HCT116 (cell line): ENCODE measurements around the gene AMT. TPM values are rescaled to one million over a fixed set of nuclear protein-coding genes. Genes with fewer than 3 reads are reported as not detected.

ENCODE experiments used
- ATAC-seq: fragments of 200-7000 bp; cut with Tn5 transposase; 2 replicates; pipeline ENCODE4 v1.9.1; 2020; ENCODE audit warnings: mild to moderate bottlenecking, moderate library complexity
- BruUV-seq: library from RNA; stranded (reverse); fragments of 400-500 nt; replicated peaks from 2 replicates; lab custom pipeline; 2021; lab: Mats Ljungman, UMichigan
- CTCF ChIA-PET: fragments of 300-600 bp; sonication (Branson Sonifier 250); formaldehyde crosslinking; loops from one replicate; lab custom pipeline; 2021; ENCODE audit warnings: antibody characterized with exemption; lab: Charles Lee
- POLR2A ChIA-PET: fragments of 300-600, 350-600 bp; sonication (Branson Sonifier 250); formaldehyde crosslinking; loops from one replicate; lab custom pipeline; 2021; ENCODE audit warnings: antibody characterized with exemption; lab: Charles Lee
- RAD21 ChIA-PET, 2 experiments: fragments of 300-600 bp; sonication (Branson Sonifier 250); formaldehyde crosslinking; loops; one replicate each; lab custom pipeline; 2023; ENCODE audit warnings: low total read pairs in 2 of 2; ENCODE audit not compliant: uncharacterized antibody in 2 of 2, unreplicated experiment in 2 of 2, low non-redundant PET in 1 of 2; lab: Charles Lee
- DNase-seq: peaks from one replicate; pipeline ENCODE4 v3.0.0-alpha.2; 2010; ENCODE audit warnings: low read depth, low spot score
- H2AFZ ChIP-seq: fragments of 200-600 bp; shearing (Covaris generic), sonication (generic); 2 replicates; pipeline ENCODE4 v1.6.1; 2017; ENCODE audit warnings: low read depth, mixed run types, mixed read lengths, antibody characterized with exemption, low read length; ENCODE audit not compliant: poor library complexity, severe bottlenecking
- H3K27ac ChIP-seq: 2 replicates; pipeline ENCODE4 v1.5.1; 2012; ENCODE audit warnings: low read depth, low read length
- H3K27me3 ChIP-seq: fragments of 200-600 bp; sonication (generic); 2 replicates; pipeline ENCODE4 v1.6.1; 2016; ENCODE audit warnings: mixed run types, low read length, mixed read lengths; ENCODE audit not compliant: insufficient read depth
- H3K36me3 ChIP-seq, 2 experiments: fragments of 200-500 bp in 1 of 2; fragments of 200-600 bp in 1 of 2; sonication (Bioruptor generic) in 1 of 2; sonication (generic) in 1 of 2; 2 replicates each; pipeline versions ENCODE4 v1.5.1 to v1.6.1; 2014 to 2016; ENCODE audit warnings: low read length in 2 of 2, inconsistent platforms in 1 of 2, mixed read lengths in 1 of 2, mixed run types in 1 of 2; ENCODE audit not compliant: insufficient read depth in 2 of 2, control insufficient read depth in 1 of 2
- H3K4me1 ChIP-seq, 2 experiments: fragments of 200-600 bp in 1 of 2; sonication (generic) in 1 of 2; 2 replicates each; pipeline versions ENCODE4 v1.5.1 to v1.6.1; 2012 to 2017; ENCODE audit warnings: low read length in 2 of 2, inconsistent platforms in 1 of 2, mild to moderate bottlenecking in 1 of 2, mixed read lengths in 1 of 2, mixed run types in 1 of 2, moderate library complexity in 1 of 2; ENCODE audit not compliant: insufficient read depth in 2 of 2, control insufficient read depth in 1 of 2
- H3K4me2 ChIP-seq: fragments of 200-600 bp; sonication (generic); 2 replicates; pipeline ENCODE4 v1.6.1; 2017; ENCODE audit warnings: mixed run types, low read length, mixed read lengths
- H3K4me3 ChIP-seq, 2 experiments: fragments of 200-600 bp in 1 of 2; sonication (generic) in 1 of 2; replicated peaks in 1 of 2; 2 replicates each; pipeline ENCODE4 v1.5.1; 2011 to 2016; ENCODE audit warnings: low read length in 2 of 2, control low read depth in 1 of 2, low read depth in 1 of 2, mild to moderate bottlenecking in 1 of 2, mixed read lengths in 1 of 2, mixed run types in 1 of 2
- H3K79me2 ChIP-seq: fragments of 200-600 bp; sonication (generic); 2 replicates; pipeline ENCODE4 v1.6.1; 2017; ENCODE audit warnings: mild to moderate bottlenecking, mixed run types, low read length, moderate library complexity, mixed read lengths; ENCODE audit not compliant: insufficient read depth
- H3K9ac ChIP-seq: fragments of 200-600 bp; sonication (generic); 2 replicates; pipeline ENCODE4 v1.6.1; 2016; ENCODE audit warnings: low read length, mixed read lengths
- H3K9me2 ChIP-seq: fragments of 200-600 bp; sonication (generic), shearing (Covaris generic); 2 replicates; pipeline ENCODE4 v1.6.1; 2017; ENCODE audit warnings: mixed run types, mild to moderate bottlenecking, moderate library complexity; ENCODE audit not compliant: insufficient read depth
- H3K9me3 ChIP-seq, 2 experiments: fragments of 200-500 bp in 1 of 2; fragments of 200-600 bp in 1 of 2; sonication (Bioruptor generic) in 1 of 2; sonication (generic) in 1 of 2; 2 replicates each; pipeline ENCODE4 v1.6.1; 2014 to 2017; ENCODE audit warnings: low read length in 2 of 2, mixed read lengths in 2 of 2, inconsistent platforms in 1 of 2, low read depth in 1 of 2, mild to moderate bottlenecking in 1 of 2, mixed run types in 1 of 2, moderate library complexity in 1 of 2; ENCODE audit not compliant: control insufficient read depth in 1 of 2, insufficient read depth in 1 of 2
- H4K20me1 ChIP-seq: fragments of 200-600 bp; sonication (generic), shearing (Covaris generic); 2 replicates; pipeline ENCODE4 v1.6.1; 2017; ENCODE audit warnings: mixed run types, mild to moderate bottlenecking, moderate library complexity; ENCODE audit not compliant: insufficient read depth
- CBX3 ChIP-seq: IDR thresholded peaks from 2 replicates; pipeline ENCODE4 v1.6.1; 2012; ENCODE audit warnings: low read depth
- EGR1 ChIP-seq: IDR thresholded peaks from 2 replicates; pipeline ENCODE4 v1.6.1; 2012; ENCODE audit warnings: low read depth
- EZH2 ChIP-seq: fragments of 200-600 bp; sonication (generic); IDR thresholded peaks from 2 replicates; pipeline ENCODE4 v1.6.1; 2017; ENCODE audit warnings: antibody characterized with exemption, mixed run types
- EZH2phosphoT487 ChIP-seq: fragments of 200-600 bp; IDR thresholded peaks from 2 replicates; pipeline ENCODE4 v1.6.1; 2018; ENCODE audit warnings: antibody characterized with exemption, borderline replicate concordance
- FOSL1 ChIP-seq: IDR thresholded peaks from 2 replicates; pipeline ENCODE4 v1.6.1; 2012; ENCODE audit warnings: low read depth
- JUND ChIP-seq: IDR thresholded peaks from 2 replicates; pipeline ENCODE4 v1.6.1; 2012
- POLR2A ChIP-seq: IDR thresholded peaks from 2 replicates; pipeline ENCODE4 v1.7.0; 2011; ENCODE audit warnings: borderline replicate concordance; ENCODE audit not compliant: insufficient read depth, insufficient read length; ENCODE audit errors: extremely low read depth
- SIN3A ChIP-seq: IDR thresholded peaks from 2 replicates; pipeline ENCODE4 v1.6.1; 2012; ENCODE audit warnings: low read depth
- ZFX ChIP-seq: fragments of 450-650 bp; IDR thresholded peaks from 2 replicates; pipeline ENCODE4 v1.6.1; 2017
- intact Hi-C: fragments of 100-400 bp; cut with micrococcal nuclease; formaldehyde crosslinking; loops from 2 replicates; pipeline ENCODE4 v1.10.0; 2022
- total RNA-seq: library from RNA; stranded (reverse); gene quantifications from one replicate; pipeline ENCODE4 v1.2.1, GENCODE V29; 2021; ENCODE audit not compliant: unreplicated experiment

AMT gene
- total RNA-seq, 1 experiment from 2014 or later, result 4.8 TPM

- no peaks in the 10 kb centered on the region for H3K9me3 ChIP-seq
Measured at GRCh38 chr3:49428752-49429080, 6.4 kb upstream of the AMT start.

GRCh38 chr3:49427586-49427985, 5.3 kb upstream of the AMT start:
- H3K4me2 ChIP-seq, result no peak overlapping the region
- peaks cover 0 to 2% of the 10 kb centered on the region in 2 experiments; a peak in 1 of 4 replicates for H3K36me3 ChIP-seq
- POLR2A ChIA-PET, result interaction anchor here (1.1 kb wide), 1 partner anchor 16 kb away, joined by 3 read pairs; the partner anchor contains the start of genes RHOA and TCTA
- H3K27ac ChIP-seq, result no peak overlapping the region
- CTCF ChIA-PET, result no interaction called here
- ATAC-seq (no peak), DNase-seq (no peak)
- no peaks in the 10 kb centered on the region for H3K9me2 ChIP-seq
- H3K27me3 ChIP-seq, result no peaks in the 10 kb centered on the region
- intact Hi-C loops, result no loop called here
- H3K4me1 ChIP-seq, result peaks cover 4 to 24% of the 10 kb centered on the region in 2 experiments
- H3K9me3 ChIP-seq, result no peaks in the 10 kb centered on the region
- no peak overlapping the region for H3K4me3 ChIP-seq
- H2AFZ ChIP-seq, result no peak overlapping the region
- H3K9ac ChIP-seq, result no peak overlapping the region
- H3K79me2 ChIP-seq, result no peaks in the 10 kb centered on the region
- RAD21 ChIA-PET, result no interaction called here
- TF ChIP-seq JUND (no peak), EZH2 (no peak), CBX3 (no peak), ZFX (no peak), POLR2A (no peak)
- no TSS peak for BruUV-seq
- H4K20me1 ChIP-seq, result no peaks in the 10 kb centered on the region

More at GRCh38 chr3:49428752-49429080, 6.4 kb upstream of the AMT start:
- POLR2A ChIA-PET, result interaction anchor here (0.9 to 1.1 kb wide), 5 partner anchors 13 to 88 kb away, joined by 4 to 6 read pairs (median 4); partner anchors contain the start of genes RHOA and USP4
- Histone ChIP-seq H3K36me3 (peaks cover 0 to 2% of the 10 kb centered on the region in 2 experiments; a peak in 1 of 4 replicates), H3K9ac (peak overlapping the region; percentile 72), H3K27me3 (no peaks in the 10 kb centered on the region), H3K4me3 (peak overlapping the region; percentile 64), H3K4me2 (peak overlapping the region; percentile 86), H3K79me2 (no peaks in the 10 kb centered on the region), H4K20me1 (no peaks in the 10 kb centered on the region), H3K27ac (peak overlapping the region; percentile 84), H3K4me1 (peaks cover 4 to 20% of the 10 kb centered on the region in 2 experiments), H2AFZ (no peak overlapping the region), H3K9me2 (no peaks in the 10 kb centered on the region)
- TF ChIP-seq FOSL1 (no peak), SIN3A (no peak), POLR2A (no peak), EZH2phosphoT487 (no peak), EZH2 (no peak), EGR1 (no peak)
- CTCF ChIA-PET, result interaction anchor here (1.1 to 1.4 kb wide), 2 partner anchors 15 to 21 kb away, joined by 3 read pairs; no protein-coding TSS in a partner anchor
- intact Hi-C loops, result no loop called here
- BruUV-seq, result TSS peak; percentile 84
- no peak for DNase-seq
- peak; percentile 21 for ATAC-seq
- RAD21 ChIA-PET, result interaction anchor here in 1 of 2 experiments (0.5 kb wide), 1 partner anchor 109 kb away, joined by 4 read pairs; no protein-coding TSS in a partner anchor
